NCI-H1105 (cell line): ENCODE data around the gene FBRSL1.

ENCODE experiments used
- DNase-seq: peaks from one replicate; lab custom pipeline; 2025; lab: John Stamatoyannopoulos, UW

Gene FBRSL1

GRCh38 chr12:132484183-132484890, 5.6 kb upstream of the FBRSL1 start:
- DNase-seq: no peak

- DNase-seq: no peak
Observed at GRCh38 chr12:132484891-132485441, 5.0 kb upstream of the FBRSL1 start.

- no peak for DNase-seq
Observed at GRCh38 chr12:132485619-132486018, 4.3 kb upstream of the FBRSL1 start.

- DNase-seq: no peak
Observed at GRCh38 chr12:132486168-132486567, 3.8 kb upstream of the FBRSL1 start.

- DNase-seq: no peak
Observed at GRCh38 chr12:132486576-132486975, 3.4 kb upstream of the FBRSL1 start.

- DNase-seq: no peak
Observed at GRCh38 chr12:132487311-132487741, 2.6 kb upstream of the FBRSL1 start.

GRCh38 chr12:132488127-132489077, 1.5 kb upstream of the FBRSL1 start:
- no peak for DNase-seq

GRCh38 chr12:132489078-132489601, 811 bp upstream of the FBRSL1 start:
- DNase-seq: no peak

- DNase-seq: no peak
Observed at GRCh38 chr12:132490422-132491137, 629 bp downstream of the FBRSL1 start.

- no peak for DNase-seq
Observed at GRCh38 chr12:132491138-132491663, 1.2 kb downstream of the FBRSL1 start.

GRCh38 chr12:132491761-132492378, 1.9 kb downstream of the FBRSL1 start:
- DNase-seq: no peak

GRCh38 chr12:132492522-132492921, 2.6 kb downstream of the FBRSL1 start:
- DNase-seq: no peak

- DNase-seq: no peak
Observed at GRCh38 chr12:132492951-132493350, 3.0 kb downstream of the FBRSL1 start.

GRCh38 chr12:132493482-132494178, 3.7 kb downstream of the FBRSL1 start:
- no peak for DNase-seq

GRCh38 chr12:132494294-132495164, 4.6 kb downstream of the FBRSL1 start:
- no peak for DNase-seq

GRCh38 chr12:132495165-132495544, 5.2 kb downstream of the FBRSL1 start:
- DNase-seq: no peak

- no peak for DNase-seq
Observed at GRCh38 chr12:132495629-132496357, 5.8 kb downstream of the FBRSL1 start.

- no peak for DNase-seq
Observed at GRCh38 chr12:132496358-132496669, 6.4 kb downstream of the FBRSL1 start.

GRCh38 chr12:132496710-132497109, 6.8 kb downstream of the FBRSL1 start:
- no peak for DNase-seq
